Small intestine (tissue), 16 donors: Measurements from ENCODE around the gene NIP7. TPM values are rescaled to one million over a fixed set of nuclear protein-coding genes. Genes with fewer than 3 reads are reported as not detected.
"Not testable (repeated sequence)": the region's sequence is repeated elsewhere in the genome, so short reads cannot be mapped to it uniquely, and the experiment has no call there.

Experiments
- DNase-seq, 2 donors: peaks; one replicate each; pipeline versions ENCODE4 v3.0.0 to v3.0.0-alpha.2; 2013
- FAIRE-seq: peaks from 2 replicates; lab custom pipeline; 2012; peaks lifted over from hg19 to GRCh38; lab: Jason Lieb, UNC
- H3K27ac ChIP-seq, 3 donors: one replicate each; pipeline ENCODE4 v1.5.1; 2013; ENCODE audit warnings: low read length in 2 of 3, mild to moderate bottlenecking in 2 of 3, control low read depth in 1 of 3, inconsistent platforms in 1 of 3, low read depth in 1 of 3, moderate library complexity in 1 of 3
- H3K27me3 ChIP-seq, 3 donors: one replicate each; pipeline ENCODE4 v1.6.1; 2013; ENCODE audit warnings: low read length in 3 of 3, inconsistent platforms in 1 of 3; ENCODE audit not compliant: control insufficient read depth in 3 of 3, insufficient read depth in 3 of 3
- H3K36me3 ChIP-seq, 3 donors: one replicate each; pipeline ENCODE4 v1.6.1; 2013; ENCODE audit warnings: low read length in 3 of 3, inconsistent platforms in 1 of 3, low read depth in 1 of 3, mild to moderate bottlenecking in 1 of 3, moderate library complexity in 1 of 3; ENCODE audit not compliant: control insufficient read depth in 3 of 3, insufficient read depth in 2 of 3
- H3K4me1 ChIP-seq, 3 donors: one replicate each; pipeline ENCODE4 v1.6.1; 2013; ENCODE audit warnings: low read length in 2 of 3, inconsistent platforms in 1 of 3, low read depth in 1 of 3, mild to moderate bottlenecking in 1 of 3, moderate library complexity in 1 of 3; ENCODE audit not compliant: control insufficient read depth in 3 of 3, insufficient read depth in 2 of 3
- H3K4me3 ChIP-seq, 3 donors: one replicate each; pipeline ENCODE4 v1.5.1; 2013; ENCODE audit warnings: low read length in 3 of 3, control low read depth in 1 of 3, inconsistent platforms in 1 of 3, low read depth in 1 of 3, mild to moderate bottlenecking in 1 of 3, moderate library complexity in 1 of 3
- H3K9me3 ChIP-seq, 2 donors: one replicate each; pipeline ENCODE4 v1.6.1; 2013; ENCODE audit warnings: low read depth in 1 of 2, low read length in 1 of 2; ENCODE audit not compliant: control insufficient read depth in 2 of 2, insufficient read depth in 1 of 2
- WGBS, 3 donors: extraction: QIAGEN DNeasy Blood & Tissue Kit; methylation state at CpG; one replicate each; pipeline ENCODE4 v1.1.7; 2013; 5-methylcytosine and 5-hydroxymethylcytosine counted together
- long read RNA-seq, 10 donors: transcript quantifications; one replicate each; lab custom pipeline, GENCODE V29; 2026
- polyA plus RNA-seq, 4 donors: library from polyadenylated mRNA; stranded (reverse) in 3 of 4; unstranded in 1 of 4; fragments of 200-250 nt in 3 of 4; fragments of 120-200 nt in 1 of 4; gene quantifications; one replicate each; pipeline versions ENCODE4 v1.2.1 to v1.2.3, GENCODE V29; 2013
- donor health status: healthy with polysubstance abuse.
- donor health status: control.
- donor health status: control.
- donor health status: Bipolar disorder and iron deficiency.
- donor health status: healthy.

The NIP7 gene
- 10 to 100 TPM; 15.1 to 23.4 (median 15.8) TPM for polyA plus RNA-seq
- long read RNA-seq, donor 1, result 0 reads
- long read RNA-seq, donor 2, partial matches to known transcripts, result 0 of 3 reads
- long read RNA-seq, donor 2, other reads (novel, unspliced or antisense), result 0 of 3 reads
- long read RNA-seq, donor 3, transcript NIP7-201 (5 exons, 2,402 nt), result major isoform, 7 of 8 reads
- long read RNA-seq, donor 3, partial matches to known transcripts, result 0 of 8 reads
- long read RNA-seq, donor 3, other reads (novel, unspliced or antisense), result 0 of 8 reads
- long read RNA-seq, donor 4, partial matches to known transcripts, result 0 of 2 reads
- long read RNA-seq, donor 4, other reads (novel, unspliced or antisense), result 0 of 2 reads
- long read RNA-seq, donor 5, partial matches to known transcripts, result 0 of 3 reads
- long read RNA-seq, donor 5, other reads (novel, unspliced or antisense), result 0 of 3 reads
- long read RNA-seq, donor 6, transcript NIP7-201 (5 exons, 2,402 nt), result major isoform, 9 of 9 reads
- long read RNA-seq, donor 6, partial matches to known transcripts, result 0 of 9 reads
- long read RNA-seq, donor 6, other reads (novel, unspliced or antisense), result 0 of 9 reads
- long read RNA-seq, donor 7, transcript NIP7-201 (5 exons, 2,402 nt), result major isoform, 6 of 6 reads
- long read RNA-seq, donor 7, partial matches to known transcripts, result 0 of 6 reads
- long read RNA-seq, donor 7, other reads (novel, unspliced or antisense), result 0 of 6 reads
- long read RNA-seq, donor 8, result 0 reads
- long read RNA-seq, donor 9, partial matches to known transcripts, result 0 of 2 reads
- long read RNA-seq, donor 9, other reads (novel, unspliced or antisense), result 0 of 2 reads
- long read RNA-seq, donor 10, transcript NIP7-201 (5 exons, 2,402 nt), result major isoform, 11 of 17 reads
- long read RNA-seq, donor 10, partial matches to known transcripts, result 6 of 17 reads
- long read RNA-seq, donor 10, other reads (novel, unspliced or antisense), result 0 of 17 reads

DNA sequence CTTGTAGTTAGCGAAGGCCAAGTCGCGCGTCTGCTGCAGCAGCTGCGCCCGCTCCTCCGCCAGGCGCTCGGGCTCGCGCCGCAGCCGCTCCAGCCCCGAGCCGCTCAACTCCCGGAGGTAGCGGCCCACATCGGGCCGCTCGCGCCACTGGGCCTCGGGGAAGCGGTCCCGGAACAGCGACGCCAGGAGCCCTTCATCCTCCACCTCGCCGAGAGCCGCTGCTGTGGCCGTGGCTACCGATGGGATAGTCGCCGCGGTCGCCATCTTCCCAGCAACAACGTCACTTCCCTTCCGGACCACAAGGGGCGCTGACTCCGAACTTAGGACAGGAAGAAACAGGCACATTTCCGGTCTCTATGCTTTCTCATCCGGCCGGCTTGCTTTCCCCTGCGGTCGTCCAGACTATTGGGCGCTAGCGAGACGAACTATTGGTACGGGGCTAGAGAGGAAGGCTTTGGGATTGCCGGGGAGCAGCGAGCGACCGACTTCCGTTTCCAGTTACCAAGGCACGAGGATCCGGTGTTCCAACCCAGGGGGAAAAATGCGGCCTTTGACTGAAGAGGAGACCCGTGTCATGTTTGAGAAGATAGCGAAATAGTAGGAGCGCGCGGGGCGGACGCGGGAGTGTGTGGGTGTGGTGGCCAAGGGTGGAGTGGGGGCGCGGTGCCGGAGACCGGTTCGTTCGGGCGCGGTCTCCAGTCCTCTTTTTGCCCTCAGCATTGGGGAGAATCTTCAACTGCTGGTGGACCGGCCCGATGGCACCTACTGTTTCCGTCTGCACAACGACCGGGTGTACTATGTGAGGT, at the start of gene NIP7, which contains the start of gene COG8:
TSS of gene NIP7 (plus strand) at position 484 of the 806 bp plus-strand sequence. CDS start at position 542, 58 bp downstream.
TSS of gene COG8 (minus strand) at position 276 of the 806 bp plus-strand sequence. CDS start at position 264, 12 bp downstream.
- no peaks in the 10 kb centered on the region for H3K27me3 ChIP-seq
- H3K4me1 ChIP-seq, result peaks cover 2 to 13% (median 7%) of the 10 kb centered on the region in 3 donors
- peak within 1 kb of the TSS; percentile 72 to 83 (median 77) for H3K4me3 ChIP-seq
- H3K36me3 ChIP-seq, result peaks cover 9 to 28% (median 19%) of the 10 kb centered on the region in 3 donors
- WGBS, 3 donors, result 0 to 1% (median 0%) methylated on average over 66 to 77 of the region's 77 CpGs
- H3K9me3 ChIP-seq, result no peaks in the 10 kb centered on the region
- FAIRE-seq, result no peak
- peak within 1 kb of the TSS; percentile 82 to 93 (median 86) for H3K27ac ChIP-seq
- peak; percentile 98 to 99 for DNase-seq

DNA sequence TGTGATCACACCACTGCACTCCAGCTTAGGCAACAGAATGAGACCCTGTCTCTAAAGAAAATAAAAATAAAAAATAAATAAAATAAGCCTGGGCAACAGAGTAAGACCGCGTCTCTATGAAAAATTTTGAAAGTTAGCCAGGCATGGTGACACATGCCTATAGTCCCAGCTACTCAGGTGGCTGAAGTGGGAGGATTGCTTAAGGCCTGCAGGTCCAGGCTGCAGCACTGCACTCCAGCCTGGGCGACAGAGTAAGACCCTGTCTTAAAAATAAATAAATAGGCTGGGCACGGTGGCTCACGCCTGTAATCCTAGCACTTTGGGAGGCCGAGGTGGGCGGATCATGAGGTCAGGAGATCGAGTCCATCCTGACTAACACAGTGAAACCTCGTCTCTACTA, 47.9 kb upstream of the NIP7 start:
- 90 to 96% (median 94%) methylated on average over 9 of the region's 9 CpGs for WGBS, 3 donors
- FAIRE-seq, DNase-seq: not testable (repeated sequence)

DNA sequence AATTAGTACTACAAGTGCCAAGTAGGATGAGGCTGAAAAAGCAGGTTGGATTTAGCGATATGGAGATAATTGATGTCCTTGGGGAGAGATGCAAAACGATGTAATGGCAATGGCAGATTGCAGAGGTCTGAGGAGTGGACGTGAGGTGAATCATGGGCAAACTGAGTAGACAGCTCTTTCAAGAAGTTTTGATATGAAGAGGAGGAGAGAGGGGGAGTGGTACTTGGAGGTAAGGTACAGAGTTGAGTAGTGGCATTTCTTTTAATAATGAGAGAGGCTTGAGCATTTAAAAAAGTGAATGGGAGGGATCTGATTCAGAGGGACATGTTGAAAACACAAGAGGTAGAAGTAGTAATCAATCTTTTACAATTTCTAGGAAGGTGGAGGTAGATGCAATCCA, 46.2 kb upstream of the NIP7 start:
- Histone ChIP-seq H3K27ac (no peak overlapping the region), H3K27me3 (no peaks in the 10 kb centered on the region), H3K9me3 (no peaks in the 10 kb centered on the region), H3K4me3 (no peak overlapping the region), H3K4me1 (no peaks in the 10 kb centered on the region), H3K36me3 (peaks cover 0 to 8% (median 0%) of the 10 kb centered on the region in 3 donors)
- FAIRE-seq (no peak), DNase-seq (no peak)
- 71 to 79% (median 78%) methylated on average over 3 of the region's 3 CpGs for whole genome bisulfite sequencing, 3 donors

More for the DNA sequence above, 47.9 kb upstream of the NIP7 start:
- peaks cover 0 to 11% (median 0%) of the 10 kb centered on the region in 3 donors for H3K36me3 ChIP-seq
- H3K27me3 ChIP-seq, H3K4me1 ChIP-seq, H3K27ac ChIP-seq, H3K4me3 ChIP-seq, H3K9me3 ChIP-seq: not testable (repeated sequence)

DNA sequence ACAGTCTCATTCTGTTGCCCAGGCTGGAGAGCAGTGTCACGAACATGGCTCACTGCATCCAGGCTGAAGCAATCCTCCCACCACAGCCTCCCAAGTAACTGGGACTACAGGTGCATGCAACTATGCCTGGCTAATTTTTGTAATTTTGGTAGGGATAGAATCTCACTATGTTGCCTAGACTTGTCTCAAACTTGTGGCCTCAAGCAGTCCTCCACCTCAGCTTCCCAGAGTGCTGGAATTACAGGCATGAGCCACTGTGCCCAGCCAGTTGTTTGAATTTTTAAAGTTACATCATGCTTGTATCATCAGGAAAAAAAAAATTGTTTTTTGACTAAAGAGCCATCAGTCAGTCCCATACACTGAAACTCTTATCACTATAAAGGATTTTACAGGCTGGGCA, 45.5 kb upstream of the NIP7 start:
- WGBS, 3 donors, result 93 to 100% (median 97%) methylated on average over 1 of the region's 1 CpG
- Histone ChIP-seq H3K36me3 (peaks cover 0 to 8% (median 0%) of the 10 kb centered on the region in 3 donors), H3K27ac (no peak overlapping the region), H3K4me3 (no peak overlapping the region), H3K4me1 (no peaks in the 10 kb centered on the region), H3K9me3 (no peaks in the 10 kb centered on the region), H3K27me3 (no peaks in the 10 kb centered on the region)
- no peak for FAIRE-seq
- DNase-seq, result no peak

DNA sequence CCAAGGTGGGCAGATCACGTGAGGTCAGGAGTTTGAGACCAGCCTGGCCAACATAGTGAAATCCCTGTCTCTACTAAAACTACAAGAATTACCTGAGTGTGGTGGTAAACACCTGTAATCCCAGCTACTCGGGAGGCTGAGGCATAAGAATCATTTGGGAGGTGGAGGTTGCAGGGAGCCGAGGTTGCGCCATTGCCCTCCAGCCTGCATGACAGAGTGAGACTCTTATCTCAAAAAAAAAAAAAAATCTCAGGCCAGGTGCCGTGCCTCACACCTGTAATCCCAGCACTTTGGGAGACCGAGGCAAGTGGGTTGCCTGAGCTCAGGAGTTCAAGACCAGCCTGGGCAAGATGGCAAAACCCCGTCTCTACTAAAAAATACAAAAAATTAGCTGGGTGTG, 42.8 kb upstream of the NIP7 start:
- not testable (repeated sequence) for DNase-seq, H3K27me3 ChIP-seq, H3K4me1 ChIP-seq, H3K4me3 ChIP-seq, FAIRE-seq, H3K27ac ChIP-seq, H3K9me3 ChIP-seq
- whole genome bisulfite sequencing, 3 donors, result 97 to 99% (median 98%) methylated on average over 7 of the region's 7 CpGs
- H3K36me3 ChIP-seq, result peaks cover 6 to 11% (median 8%) of the 10 kb centered on the region in 3 donors

DNA sequence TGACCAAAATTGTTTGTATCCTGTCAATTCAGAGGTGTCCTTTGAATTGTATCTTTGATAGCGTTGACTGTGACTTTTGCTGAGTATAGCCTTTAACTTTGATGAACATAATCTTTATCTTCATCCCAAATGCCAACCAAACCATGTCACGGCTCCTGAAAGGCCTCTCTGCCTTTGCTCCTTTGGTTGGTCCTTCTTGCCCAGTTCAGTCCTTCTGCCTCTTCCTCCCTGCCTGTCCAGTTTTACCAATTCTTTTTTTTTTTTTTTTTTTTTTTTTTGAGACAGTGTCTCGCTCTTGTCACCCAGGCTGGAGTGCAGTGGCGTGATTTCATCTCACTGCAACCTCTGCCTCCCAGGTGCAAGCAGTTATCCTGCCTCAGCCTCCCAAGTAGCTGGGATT, 41.3 kb upstream of the NIP7 start:
- Histone ChIP-seq H3K4me3 (no peak overlapping the region), H3K9me3 (no peaks in the 10 kb centered on the region), H3K27me3 (no peaks in the 10 kb centered on the region), H3K4me1 (no peaks in the 10 kb centered on the region), H3K27ac (no peak overlapping the region), H3K36me3 (peaks cover 8 to 13% (median 10%) of the 10 kb centered on the region in 3 donors)
- FAIRE-seq, result no peak
- 98 to 100% (median 99%) methylated on average over 4 of the region's 4 CpGs for WGBS, 3 donors
- no peak for DNase-seq

DNA sequence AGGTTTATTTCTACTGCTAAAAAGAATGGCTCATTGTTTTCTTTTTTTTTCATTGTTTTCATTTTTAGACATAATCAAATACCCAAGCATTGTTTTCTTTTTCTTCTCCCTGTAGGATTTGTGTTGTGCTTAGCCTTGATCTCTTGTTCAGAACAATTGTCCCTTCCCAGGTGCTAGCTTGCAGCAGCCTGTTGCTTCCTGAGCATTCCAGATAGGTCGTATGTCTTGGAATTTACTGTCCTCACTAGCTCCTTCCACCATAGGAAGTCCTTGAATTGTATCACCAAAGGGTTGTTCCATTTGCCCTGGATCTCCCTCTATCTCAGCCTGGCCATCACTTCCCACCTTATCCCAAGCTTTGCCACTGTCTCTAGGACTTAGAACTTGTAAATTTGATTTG, 38.4 kb upstream of the NIP7 start:
- peaks cover 8 to 12% (median 10%) of the 10 kb centered on the region in 3 donors for H3K36me3 ChIP-seq
- no peak for FAIRE-seq
- 64 to 82% (median 80%) methylated on average over 1 of the region's 1 CpG for WGBS, 3 donors
- H3K27me3 ChIP-seq, result no peaks in the 10 kb centered on the region
- H3K4me3 ChIP-seq, result no peak overlapping the region
- no peak for DNase-seq
- H3K27ac ChIP-seq, result no peak overlapping the region
- no peaks in the 10 kb centered on the region for H3K4me1 ChIP-seq
- no peaks in the 10 kb centered on the region for H3K9me3 ChIP-seq
